AG08396 (cell line): ENCODE data around the gene ANKRD63.
A peak's percentile ranks its signal among the peaks of the same experiment; 100 is the strongest.

Experiments
- DNase-seq: peaks from one replicate; pipeline ENCODE4 v3.0.0; 2012; ENCODE audit warnings: low spot score, mixed read lengths

ANKRD63 gene

GRCh38 chr15:40282869-40283614 is at the start of gene ANKRD63:
TSS of gene ANKRD63 (minus strand) at chr15:40283064. CDS start at chr15:40282586, 478 bp downstream.
- peak; percentile 50 for DNase-seq

DNA sequence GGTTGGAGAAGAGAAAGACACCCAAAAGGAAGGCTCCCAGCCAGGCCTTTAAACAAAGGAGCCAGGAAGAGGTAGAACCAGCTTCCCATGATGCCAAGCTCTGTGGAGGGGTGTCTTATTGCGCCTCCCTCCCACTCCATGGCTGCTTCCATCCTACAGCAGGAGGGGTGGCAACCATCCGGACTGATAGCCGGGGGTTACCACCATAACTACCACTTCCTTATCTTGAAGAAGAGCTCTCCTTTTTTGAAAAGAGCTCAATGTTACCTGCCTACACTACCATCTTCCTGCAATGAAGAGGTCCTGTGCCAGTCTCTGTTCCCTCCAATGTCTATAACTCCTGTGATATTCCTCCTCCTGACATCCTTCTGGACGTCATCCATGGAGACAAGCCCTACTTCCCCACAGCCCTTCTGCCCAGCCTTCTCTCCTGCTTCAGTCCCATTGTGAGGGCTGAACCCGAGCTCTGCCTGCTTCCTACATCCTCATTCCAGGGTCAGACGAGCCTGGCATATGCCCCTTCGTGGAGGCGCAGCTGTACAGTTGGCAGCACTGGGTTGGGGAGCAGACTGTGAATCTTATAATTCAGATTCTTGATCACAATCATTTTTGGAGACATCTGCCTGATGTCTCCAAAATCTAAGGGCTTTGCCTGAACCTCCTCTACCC is 49.4 kb upstream of the ANKRD63 start:
- DNase-seq, result no peak

GRCh38 chr15:40331637-40332036 is 48.8 kb upstream of the ANKRD63 start:
- no peak for DNase-seq

GRCh38 chr15:40331026-40331425 is 48.2 kb upstream of the ANKRD63 start:
- DNase-seq, result no peak

- DNase-seq, result no peak
These were observed 47.5 kb upstream of the ANKRD63 start for GRCh38 chr15:40330368-40330836.

DNA sequence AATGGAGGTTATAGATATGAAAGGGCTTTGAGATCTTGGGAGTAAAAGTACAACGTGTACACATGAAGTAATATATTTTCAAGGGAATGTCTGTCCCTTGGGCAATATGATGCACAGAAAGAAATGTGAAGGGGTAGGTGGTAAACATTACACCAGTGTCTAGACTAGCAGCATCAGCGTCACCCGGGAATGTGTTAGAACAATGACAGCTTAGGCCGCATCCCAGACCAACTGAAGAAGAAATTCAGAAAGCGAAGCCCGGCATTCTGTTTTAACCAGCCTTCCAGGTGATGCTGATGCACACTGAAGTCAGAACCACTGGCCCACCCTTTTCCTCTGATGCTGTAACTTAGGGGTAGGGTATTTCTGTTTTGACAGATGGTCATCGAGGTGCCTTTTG is 46.9 kb upstream of the ANKRD63 start:
- no peak for DNase-seq

DNA sequence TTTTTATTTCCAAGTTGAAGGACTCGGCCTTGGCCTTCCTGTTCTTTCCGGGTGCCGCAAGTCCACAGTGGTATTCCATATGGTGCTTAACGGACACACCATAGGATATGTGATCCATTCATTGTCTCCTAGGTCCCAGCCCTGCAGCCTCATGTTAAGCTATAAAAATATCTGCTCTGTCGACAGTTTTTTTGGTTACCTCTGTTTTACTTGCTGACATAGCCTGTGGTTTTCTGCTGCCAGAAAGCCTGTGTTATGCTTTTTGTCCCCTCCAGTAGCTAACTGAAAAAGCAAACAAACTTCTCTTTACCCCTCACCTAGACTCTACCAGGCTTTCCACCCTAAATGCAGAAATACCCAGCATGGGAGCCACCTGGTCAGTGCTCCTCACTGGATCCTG is 45.9 kb upstream of the ANKRD63 start:
- no peak for DNase-seq

DNA sequence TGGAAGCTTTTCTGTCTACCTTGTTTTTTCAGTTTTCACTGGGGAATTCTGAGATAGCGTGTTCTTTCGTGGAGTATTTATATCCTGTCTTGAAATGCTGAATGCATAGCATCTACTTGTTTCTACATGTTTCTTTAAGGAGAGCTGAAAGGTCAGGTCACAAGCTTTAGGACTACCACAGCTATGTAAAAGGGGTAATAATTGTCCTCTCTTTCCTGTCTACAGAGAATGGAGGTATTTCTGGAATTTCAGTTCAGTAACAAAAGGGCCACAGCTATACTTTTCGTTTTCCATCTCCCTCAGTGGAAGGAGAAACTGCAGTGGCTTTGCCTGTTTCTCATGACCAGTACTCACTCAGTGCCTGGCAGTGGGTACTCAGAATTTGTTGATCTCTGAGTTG is 45.3 kb upstream of the ANKRD63 start:
- no peak for DNase-seq

DNA sequence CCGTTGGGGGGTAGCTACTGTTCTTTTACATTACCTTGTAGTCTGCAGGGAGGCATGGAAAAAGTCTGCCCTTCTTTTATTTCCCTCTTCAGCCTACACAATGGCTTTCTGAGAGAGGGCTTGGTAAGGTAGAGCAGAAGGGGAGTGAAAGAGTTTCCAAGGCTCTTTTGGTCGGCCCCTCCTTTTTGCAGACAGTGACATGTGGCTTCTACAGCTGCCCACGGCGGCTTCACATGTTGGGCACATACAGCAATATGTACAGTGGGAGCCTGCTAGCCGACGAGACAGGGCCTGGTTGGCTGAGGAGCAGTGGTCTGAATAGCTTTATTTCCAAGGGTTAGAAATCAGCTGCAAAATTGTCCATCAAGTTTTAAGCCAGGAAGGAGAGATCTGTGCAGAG is 44.6 kb upstream of the ANKRD63 start:
- no peak for DNase-seq

DNA sequence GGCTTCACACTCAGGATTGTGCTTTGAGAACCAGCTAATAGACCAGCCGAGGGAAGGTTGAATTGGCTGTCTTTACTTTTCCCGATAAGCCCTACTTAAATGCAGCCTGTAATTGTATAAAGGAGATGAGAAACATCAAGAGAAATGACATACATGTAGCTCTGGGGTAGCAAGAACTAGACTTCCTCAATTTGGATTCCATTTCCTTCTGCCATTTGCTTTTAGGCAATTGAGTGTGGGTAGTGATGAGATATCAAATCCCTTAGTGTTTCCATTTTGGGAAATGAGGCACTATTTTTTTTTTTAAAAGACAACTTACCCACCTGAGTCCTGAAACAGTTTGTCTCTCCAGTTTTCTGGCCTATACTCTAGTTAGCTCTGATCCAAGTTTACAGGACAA is 42.8 kb upstream of the ANKRD63 start:
- no peak for DNase-seq

GRCh38 chr15:40325188-40325587 is 42.3 kb upstream of the ANKRD63 start:
- DNase-seq, result no peak

DNA sequence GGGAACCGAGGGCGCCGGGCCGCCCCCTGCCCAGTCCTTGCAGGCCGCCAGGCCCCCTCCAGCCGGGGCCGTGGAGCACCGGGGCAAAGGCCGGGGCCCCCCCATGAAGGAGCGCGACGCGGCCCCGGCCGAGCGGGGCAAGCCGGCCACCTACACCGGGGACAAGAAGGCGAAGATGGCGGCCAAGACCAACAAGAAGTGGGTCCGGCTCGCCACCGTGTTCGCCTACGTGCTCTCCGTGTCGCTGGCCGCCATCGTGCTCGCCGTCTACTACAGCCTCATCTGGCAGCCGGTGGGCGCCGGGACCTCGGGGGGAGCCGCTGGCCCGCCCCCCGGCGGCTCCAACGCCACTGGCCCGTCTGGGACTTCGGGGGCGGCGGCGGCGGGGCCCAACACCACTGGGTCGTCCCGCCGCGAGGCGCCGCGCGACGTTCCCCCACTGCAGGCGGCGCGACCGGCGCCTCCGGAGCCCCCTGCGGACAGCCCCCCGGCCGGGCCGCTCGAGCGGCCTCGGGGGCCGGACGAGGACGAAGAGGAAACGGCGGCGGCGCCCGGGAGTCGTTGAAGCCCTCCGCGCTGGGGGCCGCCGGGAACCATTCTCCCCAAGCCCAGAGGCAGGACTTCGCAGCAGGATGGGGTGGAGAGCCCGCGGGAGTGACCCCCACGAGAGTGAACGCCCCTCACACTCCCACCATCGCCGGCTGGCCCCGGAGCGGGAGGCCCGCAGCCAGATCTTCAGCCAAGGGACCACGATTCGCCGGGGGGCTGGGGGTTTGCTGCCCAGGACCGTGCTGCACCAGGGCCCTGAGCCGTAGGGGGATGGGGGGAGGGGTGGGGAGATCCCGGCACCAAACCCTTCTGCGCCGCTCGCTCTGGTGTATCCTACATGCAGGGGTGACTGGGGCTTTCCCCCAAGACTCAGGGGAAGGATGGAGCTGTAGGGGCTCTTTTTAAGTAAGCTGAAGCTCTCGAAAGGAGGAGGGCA is 41.4 kb upstream of the ANKRD63 start:
- DNase-seq, result no peak

GRCh38 chr15:40323239-40323952 is 40.5 kb upstream of the ANKRD63 start, which contains the start of gene INAFM2:
TSS of gene INAFM2 (plus strand) at chr15:40323692. CDS start at chr15:40324056, 364 bp downstream.
- peak; percentile 95 for DNase-seq

- DNase-seq, result no peak
These were observed 39.8 kb upstream of the ANKRD63 start for GRCh38 chr15:40322531-40323238.

GRCh38 chr15:40320931-40321371 is 38.1 kb upstream of the ANKRD63 start:
- peak; percentile 78 for DNase-seq

GRCh38 chr15:40320409-40320808 is 37.5 kb upstream of the ANKRD63 start:
- no peak for DNase-seq

- no peak for DNase-seq
These were observed 34.7 kb upstream of the ANKRD63 start for GRCh38 chr15:40317580-40317979.

DNA sequence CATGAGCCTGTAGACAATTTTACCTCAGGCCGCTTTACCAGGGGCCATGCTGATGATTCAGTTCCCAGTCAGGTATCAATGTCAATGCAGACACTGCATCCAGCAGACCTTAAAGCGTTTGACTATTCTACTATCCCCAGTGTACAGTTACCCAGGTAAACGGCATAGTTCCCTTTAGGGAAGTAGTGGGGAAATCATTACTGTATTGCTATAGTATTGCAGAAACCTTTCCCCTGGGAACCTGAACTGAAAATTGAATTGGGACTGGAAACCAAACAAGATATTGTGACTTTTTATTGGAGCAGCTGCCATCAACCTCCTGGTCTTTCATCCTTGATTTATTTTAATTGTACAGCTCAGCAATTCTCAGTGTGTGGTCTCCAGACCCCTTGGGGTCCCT is 34.1 kb upstream of the ANKRD63 start:
- DNase-seq, result no peak

- DNase-seq, result peak; percentile 72
These were observed 31.9 kb upstream of the ANKRD63 start for GRCh38 chr15:40314723-40315276.
